GM21737 (cell line): ENCODE results near the gene WDR62.
"Not testable (repeated sequence)": the region's sequence is repeated elsewhere in the genome, so short reads cannot be mapped to it uniquely, and the experiment has no call there.

ENCODE experiments used
- ATAC-seq: cut with Tn5 transposase; IDR thresholded peaks from one replicate; pipeline ENCODE4 v1.9.1; 2021; ENCODE audit warnings: mild to moderate bottlenecking, moderate library complexity; ENCODE audit not compliant: unreplicated experiment

Gene WDR62

DNA sequence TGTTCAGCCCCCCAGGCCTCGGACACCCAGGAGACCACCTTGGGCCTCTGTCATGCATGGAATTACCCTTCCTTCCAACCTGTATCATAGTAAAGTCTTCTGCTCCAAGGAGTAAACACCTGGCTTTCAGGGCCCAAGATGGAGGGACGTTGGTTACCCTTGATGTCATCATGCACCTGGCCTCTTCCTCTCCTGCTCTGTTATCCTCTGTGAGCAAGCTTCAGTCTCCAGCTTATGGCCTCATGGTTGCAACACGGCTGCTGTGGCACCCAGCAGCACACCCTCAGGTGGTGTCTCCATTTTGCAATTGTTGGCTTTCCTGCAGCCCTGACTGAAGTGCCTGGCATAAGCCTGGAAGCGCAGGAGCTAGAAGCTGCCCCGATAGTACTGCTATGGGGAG is 52.3 kb downstream of the WDR62 start:
- ATAC-seq = no peak

DNA sequence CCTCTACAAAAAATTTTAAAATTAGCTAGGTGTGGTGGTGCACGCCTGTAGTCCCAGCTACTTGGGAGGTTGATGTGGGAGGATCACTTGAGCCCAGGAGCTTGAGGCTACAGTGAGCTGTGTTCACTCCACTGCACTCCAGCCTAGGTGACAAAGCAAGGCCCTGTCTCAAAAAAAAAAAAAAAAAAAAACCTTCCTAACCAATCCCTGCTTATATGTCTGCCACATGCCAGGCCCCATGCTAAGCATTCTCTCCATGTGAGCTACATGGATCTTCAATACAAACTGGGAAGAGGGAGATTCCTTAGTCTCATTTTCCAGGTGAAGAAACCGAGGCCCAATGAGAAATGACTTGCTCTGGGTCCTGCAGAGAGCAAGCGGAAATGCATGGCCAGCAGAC is 54.0 kb downstream of the WDR62 start:
- ATAC-seq = no peak

DNA sequence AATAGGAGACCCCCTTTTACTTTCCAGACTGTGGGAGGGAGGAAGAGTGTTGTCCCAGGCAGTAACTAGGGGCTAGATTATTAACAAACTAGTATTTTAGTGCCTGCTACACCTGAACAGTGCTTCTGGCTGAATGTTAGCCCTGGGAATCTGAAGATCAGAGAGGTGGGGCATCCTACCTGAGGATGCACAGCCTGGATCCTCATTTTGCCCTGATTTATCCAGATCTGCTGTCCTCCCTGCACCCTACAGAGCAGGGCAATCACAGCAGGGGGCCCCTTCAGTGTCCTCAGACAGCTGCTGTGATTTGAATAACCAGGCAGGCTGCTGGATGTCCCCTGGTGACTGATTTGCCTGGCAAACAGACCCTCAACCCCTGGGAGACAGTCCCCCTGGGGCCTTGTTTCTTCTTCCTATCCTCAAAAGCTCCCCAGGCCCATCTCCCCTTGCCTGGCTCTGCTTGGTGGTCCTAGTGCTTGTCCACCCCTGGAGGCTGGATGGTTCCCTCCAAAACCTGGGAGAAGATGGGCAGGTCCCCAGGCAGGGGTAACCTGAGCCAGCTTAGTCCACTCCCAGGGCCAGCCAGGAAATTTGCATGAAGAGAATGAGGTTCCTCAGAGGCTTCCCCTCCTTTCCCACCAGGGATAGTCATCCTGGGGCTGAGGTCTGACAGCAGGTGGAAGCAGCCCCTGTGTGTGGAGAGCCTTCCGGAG is 55.9 kb downstream of the WDR62 start, which contains the start of gene OVOL3:
Gene OVOL3, plus strand, starts transcription at position 657 of the 713 bp plus-strand sequence. CDS start 60 bp downstream, outside the sequence.
- ATAC-seq = no peak

DNA sequence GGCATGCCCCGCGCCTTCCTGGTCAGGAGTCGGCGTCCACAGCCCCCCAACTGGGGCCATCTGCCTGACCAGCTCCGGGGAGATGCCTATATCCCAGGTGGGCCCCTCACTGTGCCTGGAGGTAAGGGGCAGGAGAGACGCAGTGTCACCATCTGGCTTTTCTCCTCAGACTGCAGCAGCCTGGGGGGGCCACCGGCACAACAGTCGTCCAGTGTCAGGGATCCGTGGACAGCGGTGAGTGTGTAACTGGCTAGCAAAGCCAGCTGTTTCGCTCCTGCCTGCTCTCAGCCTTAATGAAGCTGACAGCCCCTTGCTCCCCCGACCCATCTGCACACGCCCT is 56.5 kb downstream of the WDR62 start:
- no peak for ATAC-seq

DNA sequence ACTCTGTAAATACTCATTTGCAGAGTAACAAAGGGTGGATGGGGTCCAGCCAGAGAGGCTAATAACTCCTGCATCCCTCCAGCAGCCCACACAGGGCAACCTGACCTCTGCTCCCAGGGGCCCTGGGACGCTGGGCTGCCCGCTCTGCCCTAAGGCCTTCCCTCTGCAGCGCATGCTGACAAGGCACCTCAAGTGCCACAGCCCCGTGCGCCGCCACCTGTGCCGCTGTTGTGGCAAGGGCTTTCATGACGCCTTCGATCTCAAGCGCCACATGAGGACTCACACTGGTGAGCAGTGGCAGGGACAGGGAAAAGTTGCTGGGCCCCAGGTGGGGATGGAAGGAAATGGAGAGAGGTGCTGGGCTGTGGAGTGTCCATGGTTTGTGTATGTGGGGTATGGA is 58.0 kb downstream of the WDR62 start:
- no peak for ATAC-seq

DNA sequence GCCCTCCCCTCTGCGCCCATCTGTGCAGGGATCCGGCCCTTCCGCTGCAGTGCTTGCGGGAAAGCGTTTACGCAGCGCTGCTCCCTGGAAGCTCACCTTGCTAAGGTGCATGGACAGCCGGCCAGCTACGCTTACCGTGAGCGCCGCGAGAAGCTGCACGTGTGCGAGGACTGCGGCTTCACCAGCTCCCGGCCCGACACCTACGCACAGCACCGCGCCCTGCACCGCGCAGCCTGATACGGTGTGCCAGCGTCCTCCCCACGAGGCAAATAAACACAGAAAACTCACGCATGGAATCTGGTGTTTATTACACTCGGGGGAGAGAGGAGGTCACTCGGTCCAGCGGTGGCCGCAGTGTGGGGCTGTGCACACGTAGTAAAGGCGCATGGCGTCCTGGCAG is 58.7 kb downstream of the WDR62 start:
- ATAC-seq = no peak

DNA sequence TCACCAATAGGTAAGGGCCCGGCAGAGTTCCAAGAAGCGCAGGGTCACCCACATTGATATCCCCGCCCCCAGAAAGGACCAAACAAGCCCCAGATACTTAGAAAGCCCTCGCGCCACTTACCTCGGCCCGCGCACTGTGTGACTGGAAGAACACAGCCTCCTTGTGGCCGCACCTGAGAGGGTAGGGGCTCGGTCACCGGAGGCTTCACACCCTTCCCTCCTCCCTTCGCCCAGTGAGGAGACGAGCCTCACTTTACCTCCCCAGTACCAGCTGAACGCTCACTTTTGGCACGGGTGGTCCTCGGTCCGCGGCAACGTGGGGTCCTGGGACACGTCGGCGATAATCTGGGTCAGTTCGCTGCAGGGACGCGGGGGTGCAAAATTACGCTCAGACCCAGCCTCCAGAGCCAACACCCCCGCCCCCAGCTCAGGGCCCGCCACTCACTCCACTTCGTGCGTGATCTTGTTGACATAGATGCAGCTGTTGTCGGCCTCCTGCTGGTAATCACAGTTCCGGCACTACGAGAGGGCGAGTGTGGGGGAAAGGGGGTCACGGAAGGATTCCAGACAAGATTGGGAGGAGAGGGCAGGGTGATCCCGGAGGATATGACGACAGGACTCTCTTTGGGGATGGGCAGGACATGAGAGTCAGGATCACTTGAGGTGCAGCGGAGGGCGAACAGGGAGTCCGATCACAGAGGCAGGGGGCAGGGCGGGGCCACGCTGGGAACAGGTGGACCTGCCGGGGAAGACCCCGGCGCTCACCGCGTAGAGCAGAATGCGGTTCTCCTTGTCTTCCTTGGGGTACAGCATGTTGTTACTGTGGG is 59.4 kb downstream of the WDR62 start:
- peak; percentile 5 for ATAC-seq

DNA sequence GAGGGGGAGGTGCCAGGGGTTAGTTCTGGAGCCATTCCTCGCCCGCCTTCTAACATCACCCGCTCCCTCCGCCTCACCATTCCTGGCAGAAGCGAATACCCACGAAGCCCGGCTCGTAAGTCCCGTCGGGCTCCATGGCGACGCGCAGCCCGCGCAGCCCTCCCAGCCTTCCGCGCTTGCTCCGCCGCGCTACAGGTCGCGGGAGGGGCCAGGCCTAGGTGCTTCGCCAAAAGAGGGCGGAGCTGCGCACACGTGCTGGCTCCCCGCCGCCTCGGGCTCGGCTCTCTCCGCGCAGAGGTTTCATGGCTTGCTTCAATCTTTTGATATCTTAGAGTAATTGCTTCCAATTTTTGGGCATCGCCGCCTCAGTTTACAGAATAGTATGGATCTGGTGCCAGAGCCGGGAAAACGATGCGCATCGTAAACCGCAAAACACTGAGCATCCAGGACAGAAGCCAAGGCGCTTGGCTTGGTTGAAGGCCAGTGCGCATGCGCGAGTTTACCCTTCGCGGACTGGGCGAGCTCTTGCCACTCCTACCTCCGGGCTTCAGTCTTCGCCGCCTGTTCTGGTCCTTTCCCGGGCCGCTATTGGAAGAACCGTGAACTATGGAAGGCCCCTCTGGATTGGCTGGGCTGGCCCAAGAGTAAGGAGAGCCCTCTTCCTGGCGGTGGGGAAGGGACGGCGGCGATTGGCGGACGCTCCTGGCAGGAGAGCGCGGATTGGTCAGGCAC is 60.2 kb downstream of the WDR62 start, which contains the start of gene POLR2I:
Gene POLR2I, minus strand, starts transcription at position 155 of the 732 bp plus-strand sequence. Its CDS starts 19 bp downstream, at position 136.
- ATAC-seq = peak; percentile 71

DNA sequence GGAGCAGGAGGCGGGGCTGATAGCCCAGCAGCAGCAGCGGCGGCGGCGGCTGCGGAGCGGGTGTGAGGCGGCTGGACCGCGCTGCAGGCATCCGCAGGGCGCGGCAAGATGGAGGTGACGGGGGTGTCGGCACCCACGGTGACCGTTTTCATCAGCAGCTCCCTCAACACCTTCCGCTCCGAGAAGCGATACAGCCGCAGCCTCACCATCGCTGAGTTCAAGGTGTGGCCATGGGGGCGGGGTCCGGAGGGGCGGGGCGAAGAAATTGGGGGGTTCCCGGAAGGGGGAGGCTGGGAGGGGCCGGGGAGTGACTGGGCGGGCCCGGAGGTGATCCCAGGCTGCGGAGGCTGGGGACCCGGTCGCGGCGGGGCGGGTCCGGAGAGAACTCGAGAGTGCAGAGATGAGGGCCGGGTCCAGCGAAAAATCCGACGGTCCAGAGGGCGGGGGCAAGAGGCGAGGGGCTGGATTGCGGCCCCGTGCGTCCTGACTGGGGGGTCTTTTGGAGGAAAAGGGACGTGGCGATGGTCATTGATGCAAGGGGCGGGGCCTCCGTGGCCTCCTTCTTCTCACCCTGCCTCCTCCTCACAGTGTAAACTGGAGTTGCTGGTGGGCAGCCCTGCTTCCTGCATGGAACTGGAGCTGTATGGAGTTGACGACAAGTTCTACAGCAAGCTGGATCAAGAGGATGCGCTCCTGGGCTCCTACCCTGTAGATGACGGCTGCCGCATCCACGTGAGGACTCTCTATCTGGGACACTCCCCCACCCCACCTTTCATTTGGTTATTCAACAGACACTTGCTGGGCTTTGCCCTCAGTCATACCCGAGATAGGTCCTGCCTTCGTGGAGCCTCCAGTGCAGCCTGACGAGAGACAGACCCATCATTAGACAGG is 61.0 kb downstream of the WDR62 start, which contains the start of gene TBCB:
Gene TBCB, plus strand, starts transcription at position 16 of the 891 bp plus-strand sequence. Its CDS starts 93 bp downstream, at position 109.
- ATAC-seq = peak; percentile 27

DNA sequence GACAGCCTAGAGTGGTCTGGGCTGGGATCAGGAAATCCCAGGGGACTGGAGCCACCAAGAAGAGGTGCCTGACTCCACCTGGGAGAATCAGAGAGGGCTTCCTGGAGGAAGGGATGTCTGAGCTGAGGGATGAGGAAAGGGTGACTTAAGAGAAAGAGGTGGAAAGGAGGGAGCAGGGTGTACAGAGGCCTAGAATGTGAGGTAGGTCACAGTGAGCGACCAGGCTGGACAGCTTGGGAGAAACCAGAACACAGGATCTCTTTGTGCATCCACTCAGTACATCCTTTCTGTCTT is 61.6 kb downstream of the WDR62 start:
- ATAC-seq = no peak

DNA sequence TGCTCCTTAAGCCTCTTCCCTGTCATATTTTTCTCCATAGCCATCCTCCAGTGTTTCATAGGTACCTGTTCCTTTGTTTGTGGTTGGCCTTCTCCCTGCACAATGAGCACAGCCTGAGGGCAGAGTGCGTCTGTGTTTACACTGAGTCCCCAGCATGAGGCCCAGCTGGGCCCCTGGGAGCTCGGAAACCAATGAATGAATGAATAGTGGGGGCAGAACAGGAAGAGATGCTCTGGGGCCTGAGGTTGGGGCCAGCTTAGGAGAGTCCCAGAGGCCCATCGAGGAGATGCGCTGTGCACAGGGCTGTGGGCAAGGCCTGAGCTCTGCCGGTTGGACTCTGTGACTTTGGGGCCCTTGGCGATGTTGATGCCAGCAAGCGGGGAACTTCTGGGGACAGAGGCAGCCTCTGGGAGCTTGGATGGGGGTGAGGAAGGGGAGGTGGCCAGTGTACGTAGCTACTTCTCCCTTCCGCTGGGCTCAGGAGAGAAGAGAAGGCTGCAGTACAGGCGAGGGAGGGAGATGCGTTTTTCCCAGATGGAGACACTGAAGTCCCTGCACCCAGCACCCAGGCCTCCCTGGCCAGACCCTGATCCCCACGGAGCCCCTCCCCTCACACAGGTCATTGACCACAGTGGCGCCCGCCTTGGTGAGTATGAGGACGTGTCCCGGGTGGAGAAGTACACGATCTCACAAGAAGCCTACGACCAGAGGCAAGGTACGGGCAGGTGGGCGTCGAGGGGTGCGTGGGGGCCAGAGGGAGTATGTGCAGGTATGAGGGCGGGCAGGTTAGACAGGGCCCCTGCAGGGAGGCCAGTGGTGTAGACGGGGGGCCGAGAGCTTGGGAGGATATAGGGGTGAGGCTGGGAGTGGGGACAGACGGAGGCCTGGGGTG is 65.6 kb downstream of the WDR62 start:
- ATAC-seq = no peak

DNA sequence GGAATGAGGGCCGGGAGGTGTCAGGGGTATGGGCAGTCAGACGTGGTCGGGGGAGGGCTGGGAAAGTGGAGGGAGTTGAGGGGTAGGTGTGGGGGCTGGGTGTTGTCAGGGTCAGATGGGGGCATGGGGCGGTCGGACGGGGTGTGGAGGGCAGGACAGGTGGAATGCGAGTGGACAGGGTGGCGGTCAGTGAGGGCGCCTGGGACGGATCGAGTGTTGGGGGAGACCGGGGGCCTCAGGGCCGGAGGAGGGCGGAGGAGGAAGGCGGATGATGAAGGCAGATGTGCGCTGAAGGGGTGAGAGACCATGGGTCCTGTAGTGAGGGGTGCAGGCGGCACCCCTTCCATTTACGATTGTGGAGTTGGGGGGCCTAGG is 66.3 kb downstream of the WDR62 start:
- ATAC-seq = no peak

DNA sequence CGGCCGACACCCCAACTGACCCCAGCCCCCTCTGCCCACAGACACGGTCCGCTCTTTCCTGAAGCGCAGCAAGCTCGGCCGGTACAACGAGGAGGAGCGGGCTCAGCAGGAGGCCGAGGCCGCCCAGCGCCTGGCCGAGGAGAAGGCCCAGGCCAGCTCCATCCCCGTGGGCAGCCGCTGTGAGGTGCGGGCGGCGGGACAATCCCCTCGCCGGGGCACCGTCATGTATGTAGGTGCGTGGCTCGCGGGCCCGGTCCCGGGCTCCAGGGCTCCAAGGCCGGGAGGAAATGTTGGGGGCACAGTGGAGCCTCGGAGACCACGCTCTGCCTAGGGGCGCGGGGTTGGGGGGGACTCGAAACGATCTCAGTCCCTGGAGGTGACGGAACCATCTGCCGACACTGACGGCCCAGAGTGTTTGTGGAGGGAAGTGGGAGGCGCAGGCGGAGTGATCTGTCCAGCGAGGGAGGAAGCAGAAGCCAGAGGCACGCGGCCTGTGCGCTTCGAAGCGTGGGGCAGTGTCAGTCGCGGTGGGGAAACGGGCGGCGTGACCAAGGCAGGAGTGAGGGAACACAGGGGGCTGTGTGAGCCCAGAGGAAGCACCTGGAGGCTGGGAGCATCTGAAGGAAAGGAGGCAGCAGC is 66.9 kb downstream of the WDR62 start:
- ATAC-seq = no peak

DNA sequence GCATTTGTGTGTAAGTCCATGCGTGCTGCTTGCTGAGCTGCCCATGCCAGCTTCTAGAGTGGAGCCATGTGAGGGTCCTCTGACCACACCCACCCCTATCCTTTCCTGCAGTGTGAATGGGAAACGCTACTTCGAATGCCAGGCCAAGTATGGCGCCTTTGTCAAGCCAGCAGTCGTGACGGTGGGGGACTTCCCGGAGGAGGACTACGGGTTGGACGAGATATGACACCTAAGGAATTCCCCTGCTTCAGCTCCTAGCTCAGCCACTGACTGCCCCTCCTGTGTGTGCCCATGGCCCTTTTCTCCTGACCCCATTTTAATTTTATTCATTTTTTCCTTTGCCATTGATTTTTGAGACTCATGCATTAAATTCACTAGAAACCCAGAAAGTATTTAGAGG is 70.9 kb downstream of the WDR62 start:
- no peak for ATAC-seq

DNA sequence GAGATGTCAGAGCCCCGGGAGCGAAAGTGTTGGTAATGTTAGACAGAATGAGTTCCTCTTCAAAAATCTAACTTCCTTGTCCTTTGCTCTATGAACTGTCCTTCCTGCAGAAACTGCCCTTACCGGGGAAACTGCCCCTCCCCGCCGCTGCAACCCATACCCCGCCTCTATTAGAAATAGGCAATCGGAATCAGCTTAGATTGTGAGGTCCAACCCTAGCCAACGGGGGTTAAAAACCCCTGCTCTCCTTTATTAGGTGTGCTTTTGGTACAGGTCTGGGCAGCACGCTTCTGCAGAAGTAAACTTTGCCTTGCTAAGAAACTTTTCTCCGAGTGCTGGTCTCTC is 73.7 kb downstream of the WDR62 start:
- no peak for ATAC-seq

DNA sequence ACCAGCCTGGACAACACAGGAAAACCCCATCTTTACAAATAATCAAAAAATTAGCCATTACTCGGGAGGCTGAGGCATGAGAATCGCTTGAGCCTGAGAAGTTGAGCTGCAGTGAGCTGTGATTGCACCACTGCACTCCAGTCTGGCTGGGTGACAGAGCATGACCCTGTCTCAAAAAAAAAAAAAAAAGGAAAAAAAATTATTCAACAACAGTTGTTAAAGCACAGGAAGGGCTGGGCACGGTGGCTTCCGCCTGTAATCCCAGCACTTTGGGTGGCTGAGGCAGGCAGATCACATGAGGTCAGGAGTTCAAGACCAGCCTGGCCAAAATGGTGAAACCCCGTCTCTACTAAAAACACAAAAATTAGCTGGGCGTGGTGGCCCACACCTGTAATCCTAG is 76.5 kb downstream of the WDR62 start:
- ATAC-seq = not testable (repeated sequence)

DNA sequence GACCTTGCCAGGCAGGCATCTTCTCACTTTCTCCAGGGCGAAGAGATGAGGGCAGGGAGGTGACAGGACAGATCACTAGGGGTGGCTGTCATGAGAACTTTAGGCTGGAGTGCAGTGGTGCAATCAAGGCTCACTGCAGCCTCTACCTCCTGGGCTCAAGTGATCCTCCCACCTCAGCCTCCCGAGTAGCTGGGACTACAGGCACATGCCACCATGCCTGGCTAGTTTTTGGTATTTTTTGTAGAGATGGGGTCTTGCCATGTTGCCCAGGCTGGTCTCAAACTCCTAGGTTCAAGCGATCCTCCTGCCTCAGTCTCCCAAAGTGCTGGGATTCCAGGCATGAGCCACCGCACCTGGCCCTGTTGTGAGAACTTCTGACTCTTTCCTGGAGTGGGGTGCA is 80.2 kb downstream of the WDR62 start:
- not testable (repeated sequence) for ATAC-seq

DNA sequence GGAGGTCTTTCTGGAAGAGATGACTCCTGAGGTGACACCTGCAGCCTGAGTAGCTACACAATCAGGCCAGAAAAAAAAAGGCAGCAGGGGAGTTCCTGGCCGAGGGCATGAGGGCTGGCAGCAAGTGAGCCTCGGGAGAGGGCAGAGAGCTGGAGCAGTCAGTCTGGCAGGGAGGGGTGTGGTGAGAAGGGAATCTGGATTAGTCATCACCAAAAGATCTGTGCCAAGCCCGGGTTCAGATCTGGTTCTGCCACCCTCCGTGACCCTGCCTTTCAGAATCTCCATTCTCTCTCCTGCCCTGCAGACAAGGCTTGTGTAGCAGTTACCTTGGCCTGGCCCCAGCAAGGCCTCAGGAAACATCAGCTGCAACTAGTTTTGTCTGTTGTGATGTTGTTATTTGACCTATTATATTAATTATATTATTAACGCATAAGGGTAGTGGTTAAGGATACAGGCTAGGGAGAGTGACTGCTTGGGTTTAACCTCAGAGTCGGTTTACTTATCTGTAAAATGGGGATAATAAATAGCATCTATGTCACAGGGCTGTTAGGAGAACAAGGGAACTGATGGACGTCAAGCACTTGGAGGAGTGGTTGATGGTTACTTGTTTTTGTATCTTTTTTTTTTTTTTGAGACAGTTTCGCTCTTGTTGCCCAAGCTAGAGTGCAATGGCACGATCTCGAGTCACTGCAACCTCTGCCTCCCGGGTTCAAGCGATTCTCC is 82.4 kb downstream of the WDR62 start:
- no peak for ATAC-seq

DNA sequence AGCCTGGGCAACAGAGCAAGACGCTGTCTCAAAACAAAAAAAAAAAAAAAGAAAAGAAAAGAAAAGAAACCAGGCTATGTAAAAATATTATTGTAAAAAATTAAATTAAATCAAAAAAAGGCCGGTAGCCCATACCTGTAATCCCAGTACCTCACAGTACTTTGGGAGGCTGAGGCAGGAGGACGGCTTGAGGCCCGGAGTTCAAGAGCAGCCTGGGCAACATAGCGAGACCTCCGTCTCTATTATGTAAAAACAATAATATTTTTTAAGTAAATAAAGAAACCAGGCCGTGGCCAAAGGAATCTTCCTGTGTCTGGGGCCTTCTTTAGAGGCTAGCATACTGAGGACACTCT is 84.4 kb downstream of the WDR62 start:
- ATAC-seq = no peak
